ENCODE results near the gene OSBPL3. TPM values are rescaled to one million over a fixed set of nuclear protein-coding genes. Genes with fewer than 3 reads are reported as not detected.
A peak's percentile ranks its signal among the peaks of the same experiment; 100 is the strongest.

Gene OSBPL3
- total RNA-seq, 2 donors from 2014 or later, result 9.0 to 14.8 TPM

- DNase-seq, result no peak
- no peak overlapping the region for H3K27ac ChIP-seq
- H3K4me1 ChIP-seq, result peaks cover 9% of the 10 kb centered on the region
- no peak for TF ChIP-seq CTCF (IDR thresholded peaks at IDR 0.05)
- no peak overlapping the region for H3K4me3 ChIP-seq
- H3K9me3 ChIP-seq, result no peaks in the 10 kb centered on the region
- intact Hi-C loops (cut with DNase I), result no loop called here
- no peak overlapping the region for H3K9ac ChIP-seq (ENCODE audit: low read depth in 2 of 2, low read length in 2 of 2)
- no peaks in the 10 kb centered on the region for H3K27me3 ChIP-seq
- no peaks in the 10 kb centered on the region for H3K36me3 ChIP-seq
Observed at GRCh38 chr7:24966802-24967201, 13.2 kb downstream of the OSBPL3 start.

- peak; percentile 57 for DNase-seq
- Histone ChIP-seq H3K27me3 (no peaks in the 10 kb centered on the region), H3K4me1 (peaks cover 9% of the 10 kb centered on the region), H3K27ac (no peak overlapping the region), H3K36me3 (no peaks in the 10 kb centered on the region), H3K9me3 (no peaks in the 10 kb centered on the region), H3K4me3 (no peak overlapping the region), H3K9ac (ENCODE audit: low read depth in 2 of 2, low read length in 2 of 2) (no peak overlapping the region)
- TF ChIP-seq CTCF (IDR thresholded peaks at IDR 0.05), result no peak
- intact Hi-C loops (cut with DNase I), result no loop called here
Observed at GRCh38 chr7:24965831-24966708, 13.9 kb downstream of the OSBPL3 start.

- TF ChIP-seq CTCF (IDR thresholded peaks at IDR 0.05), result no peak
- intact Hi-C loops (cut with DNase I), result no loop called here
Observed at GRCh38 chr7:24964191-24964590, 15.8 kb downstream of the OSBPL3 start.

GRCh38 chr7:24963218-24963617, 16.8 kb downstream of the OSBPL3 start:
- no peaks in the 10 kb centered on the region for H3K9me3 ChIP-seq
- DNase-seq, result peak; percentile 35
- H3K9ac ChIP-seq (ENCODE audit: low read depth in 2 of 2, low read length in 2 of 2), result no peak overlapping the region
- intact Hi-C loops (cut with DNase I), result no loop called here
- H3K4me3 ChIP-seq, result no peak overlapping the region
- no peak overlapping the region for H3K27ac ChIP-seq
- peaks cover 9% of the 10 kb centered on the region for H3K4me1 ChIP-seq
- H3K27me3 ChIP-seq, result no peaks in the 10 kb centered on the region
- TF ChIP-seq CTCF (IDR thresholded peaks at IDR 0.05), result no peak
- H3K36me3 ChIP-seq, result no peaks in the 10 kb centered on the region

More at GRCh38 chr7:24964191-24964590, 15.8 kb downstream of the OSBPL3 start:
- H3K36me3 ChIP-seq, result no peaks in the 10 kb centered on the region
- H3K9me3 ChIP-seq, result no peaks in the 10 kb centered on the region
- H3K27me3 ChIP-seq, result no peaks in the 10 kb centered on the region
- peaks cover 9% of the 10 kb centered on the region for H3K4me1 ChIP-seq
- no peak overlapping the region for H3K27ac ChIP-seq
- H3K4me3 ChIP-seq, result no peak overlapping the region
- no peak overlapping the region for H3K9ac ChIP-seq (ENCODE audit: low read depth in 2 of 2, low read length in 2 of 2)
- no peak for DNase-seq

- intact Hi-C loops (cut with DNase I), result no loop called here
- no peak overlapping the region for H3K4me3 ChIP-seq
- DNase-seq, result no peak
- no peak overlapping the region for H3K27ac ChIP-seq
- H3K9ac ChIP-seq (ENCODE audit: low read depth in 2 of 2, low read length in 2 of 2), result no peak overlapping the region
- H3K27me3 ChIP-seq, result no peaks in the 10 kb centered on the region
- H3K36me3 ChIP-seq, result no peaks in the 10 kb centered on the region
- no peaks in the 10 kb centered on the region for H3K9me3 ChIP-seq
- no peak for TF ChIP-seq CTCF (IDR thresholded peaks at IDR 0.05)
- peaks cover 9% of the 10 kb centered on the region for H3K4me1 ChIP-seq
Observed at GRCh38 chr7:24962418-24962962, 17.5 kb downstream of the OSBPL3 start.

Measured in colonic mucosa (tissue), 4 donors.